NCI-H187 treated with DMSO at 0.1 percent for 48 hours (cell line): Measurements from ENCODE around the gene PPP1R37.
A peak's percentile ranks its signal among the peaks of the same experiment; 100 is the strongest.

Experiments used
- DNase-seq: peaks from one replicate; lab custom pipeline; 2025; lab: John Stamatoyannopoulos, UW

The PPP1R37 gene

DNA sequence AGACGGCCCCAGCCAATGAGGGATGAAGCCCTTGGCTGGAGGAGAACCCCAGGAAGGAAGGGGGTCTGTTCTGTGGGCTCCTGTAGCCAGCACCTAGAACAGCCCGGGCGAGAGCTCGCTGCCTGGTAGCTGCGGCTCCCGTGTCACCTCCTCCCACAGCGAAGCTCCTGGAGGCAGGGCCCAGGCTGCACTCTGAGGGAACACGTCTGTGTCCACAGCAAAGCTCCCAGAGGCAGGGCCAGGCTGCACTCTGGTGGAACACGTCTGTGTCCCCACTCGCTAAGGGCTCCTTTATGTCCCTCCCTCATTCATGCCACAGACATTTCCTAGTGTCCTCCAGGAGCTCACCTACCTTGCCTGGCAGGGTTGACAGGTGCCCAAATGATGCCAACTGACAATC lies 76.6 kb downstream of the PPP1R37 start:
- DNase-seq = no peak

DNA sequence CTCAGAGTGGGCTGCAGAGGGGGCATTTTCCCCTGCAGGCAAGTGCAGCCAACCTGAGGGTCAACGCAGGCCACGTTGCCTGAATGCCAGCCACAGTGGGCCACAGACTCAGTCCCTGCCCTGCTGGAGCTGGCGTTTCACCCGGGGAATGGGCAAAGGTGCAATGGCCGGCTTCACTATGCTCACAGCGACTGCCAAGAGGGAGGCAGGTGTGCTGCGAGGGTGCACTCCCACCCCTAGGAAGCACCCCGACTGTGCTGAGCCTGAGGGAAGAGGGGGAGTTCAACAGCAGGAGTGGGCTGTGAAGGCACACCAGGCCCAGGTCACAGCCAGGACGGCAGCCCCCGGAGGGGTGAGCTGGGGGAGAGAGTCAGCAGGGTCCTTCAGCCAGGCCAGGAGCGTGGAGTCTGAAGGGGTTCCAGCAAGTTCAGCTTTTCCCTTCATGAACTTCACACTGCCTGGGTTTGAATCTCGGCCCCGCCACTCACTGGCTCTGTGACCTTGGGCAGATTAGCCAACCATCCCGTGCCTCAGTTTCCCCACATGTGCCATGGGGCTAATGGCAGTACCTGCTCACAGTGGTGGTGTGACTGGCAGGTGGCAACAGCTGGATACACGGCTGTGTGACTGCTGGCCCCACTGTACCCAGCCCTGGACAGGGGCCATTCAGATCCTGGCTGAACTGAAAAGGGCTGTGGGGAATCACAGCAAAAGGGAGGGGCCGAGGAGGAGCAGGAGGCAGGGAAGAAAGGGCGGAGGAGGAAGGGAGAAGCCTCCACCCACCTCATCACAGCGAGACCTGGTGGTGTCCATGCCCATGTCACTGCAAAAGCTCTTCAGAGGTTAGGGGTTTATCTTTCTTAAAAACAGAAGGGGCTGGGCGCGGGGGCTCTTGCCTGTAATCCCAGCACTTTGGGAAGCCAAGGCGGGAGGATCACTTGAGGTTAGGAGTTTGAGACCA lies 77.4 kb downstream of the PPP1R37 start:
- DNase-seq = no peak

- DNase-seq = no peak
These were observed 78.2 kb downstream of the PPP1R37 start for GRCh38 chr19:45171211-45171623.

GRCh38 chr19:45172173-45172572 lies 79.2 kb downstream of the PPP1R37 start:
- no peak for DNase-seq

GRCh38 chr19:45172611-45173208 lies 79.7 kb downstream of the PPP1R37 start:
- DNase-seq = no peak

DNA sequence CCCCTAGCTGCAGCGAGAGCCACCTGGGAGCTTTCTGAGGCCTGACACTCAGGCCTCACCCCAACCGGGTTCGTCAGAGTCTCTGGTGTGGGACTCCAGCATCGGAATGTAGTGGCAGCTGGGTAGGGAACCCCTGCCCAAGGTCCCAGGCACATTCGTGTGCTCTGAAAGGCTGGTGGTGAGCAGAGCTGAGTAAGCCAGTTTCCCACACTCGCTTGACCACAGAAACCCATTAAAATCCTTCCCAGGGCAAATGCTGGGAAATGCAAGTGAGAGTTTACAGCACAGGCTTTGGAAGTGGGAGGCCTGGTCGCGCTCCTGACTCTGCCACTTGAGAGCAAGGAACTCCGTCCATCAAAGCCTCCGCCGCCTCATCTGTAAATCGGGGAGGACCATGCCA lies 80.8 kb downstream of the PPP1R37 start:
- DNase-seq = no peak

DNA sequence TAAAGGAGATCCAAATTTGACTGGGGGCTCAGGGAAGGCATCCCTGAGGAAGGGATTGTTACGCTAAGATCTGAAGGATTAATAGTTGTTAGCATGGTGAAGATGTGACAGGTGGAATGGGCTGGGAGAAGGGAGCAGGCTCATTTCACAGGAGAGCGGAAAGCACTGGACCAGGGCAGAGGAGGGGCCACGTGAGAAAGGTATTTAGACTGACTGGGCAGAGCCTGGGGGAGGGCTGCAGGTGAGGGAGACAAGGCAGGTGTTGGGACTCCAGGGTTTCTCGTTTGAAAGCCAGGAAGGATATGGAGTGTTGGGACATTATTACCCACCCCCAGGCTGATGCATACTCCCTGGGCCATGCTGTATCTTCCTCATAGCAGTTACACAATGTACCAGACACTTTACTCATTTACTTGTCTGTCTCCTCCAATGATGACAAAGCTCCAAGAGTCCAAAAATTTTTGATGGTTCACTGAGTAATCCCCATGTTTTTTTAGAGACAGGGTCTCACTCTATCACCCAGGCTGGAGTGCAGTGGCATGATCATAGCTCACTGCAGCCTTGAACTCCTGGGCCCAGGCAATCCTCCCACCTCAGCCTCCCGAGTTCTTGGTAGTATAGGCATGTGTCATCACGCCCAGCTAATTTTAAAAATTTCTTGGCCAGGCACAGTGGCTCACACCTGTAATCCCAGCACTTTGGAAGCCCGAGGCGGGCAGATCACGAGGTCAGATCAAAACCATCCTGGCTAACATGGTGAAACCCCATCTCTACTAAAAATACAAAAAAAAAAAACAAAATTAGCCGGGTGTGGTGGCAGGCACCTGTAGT lies 82.8 kb downstream of the PPP1R37 start:
- peak; percentile 36 for DNase-seq

DNA sequence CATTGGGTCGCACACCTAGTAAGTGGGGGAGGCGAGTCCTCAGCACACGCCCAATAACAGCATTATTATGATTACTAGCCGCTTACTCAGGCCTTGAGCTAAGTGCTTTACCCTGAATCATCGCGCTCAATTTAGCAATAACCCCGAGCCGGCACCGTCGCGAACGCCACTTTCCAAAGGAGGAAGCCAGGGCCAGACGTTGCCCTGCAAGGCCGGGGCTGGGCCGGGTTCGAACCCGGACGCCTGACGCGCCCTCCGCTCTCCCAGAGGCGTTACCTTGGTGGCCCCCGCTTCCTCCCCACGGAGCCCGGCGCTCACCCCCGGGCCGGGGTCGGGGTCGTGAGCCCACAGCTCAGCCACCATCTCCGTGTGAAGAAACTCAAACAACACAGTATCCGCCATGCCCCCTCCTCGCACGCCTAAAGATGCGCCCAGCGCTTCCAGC lies 84.9 kb downstream of the PPP1R37 start, which contains the start of gene TRAPPC6A:
Gene TRAPPC6A (minus strand): TSS at position 421 of the 445 bp plus-strand sequence. CDS start 19 bp downstream, at position 402.
- no peak for DNase-seq

- peak; percentile 100 for DNase-seq
These were observed 85.5 kb downstream of the PPP1R37 start, which contains the start of gene BLOC1S3 for GRCh38 chr19:45178262-45179071. Gene BLOC1S3, plus strand, starts transcription at chr19:45178784. Its CDS starts 513 bp downstream, at chr19:45179297.

DNA sequence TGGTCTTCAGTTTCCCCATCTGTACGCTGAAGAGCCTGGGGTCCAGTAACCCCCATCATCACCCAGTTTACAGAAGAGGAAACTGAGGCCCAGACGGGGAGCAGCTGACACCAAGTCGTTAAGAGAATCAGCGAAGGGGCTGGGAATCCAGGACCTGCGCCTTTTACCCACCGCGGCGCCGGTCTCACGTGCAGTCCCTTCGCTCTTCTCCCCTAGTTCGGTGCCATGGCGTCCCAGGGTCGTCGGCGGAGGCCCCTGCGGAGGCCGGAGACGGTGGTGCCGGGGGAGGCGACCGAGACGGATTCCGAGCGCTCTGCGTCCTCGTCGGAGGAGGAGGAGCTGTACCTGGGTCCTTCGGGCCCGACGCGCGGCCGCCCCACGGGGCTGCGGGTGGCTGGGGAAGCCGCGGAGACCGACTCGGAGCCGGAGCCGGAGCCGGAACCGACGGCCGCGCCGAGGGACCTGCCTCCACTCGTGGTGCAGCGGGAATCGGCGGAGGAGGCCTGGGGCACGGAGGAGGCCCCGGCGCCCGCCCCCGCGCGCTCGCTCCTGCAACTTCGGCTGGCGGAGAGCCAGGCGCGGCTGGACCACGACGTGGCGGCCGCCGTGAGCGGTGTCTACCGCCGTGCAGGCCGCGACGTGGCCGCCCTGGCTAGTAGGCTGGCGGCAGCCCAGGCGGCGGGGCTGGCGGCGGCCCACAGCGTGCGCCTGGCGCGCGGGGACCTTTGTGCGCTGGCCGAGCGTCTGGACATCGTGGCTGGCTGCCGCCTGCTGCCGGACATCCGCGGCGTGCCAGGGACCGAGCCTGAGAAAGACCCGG lies 86.3 kb downstream of the PPP1R37 start:
- no peak for DNase-seq

DNA sequence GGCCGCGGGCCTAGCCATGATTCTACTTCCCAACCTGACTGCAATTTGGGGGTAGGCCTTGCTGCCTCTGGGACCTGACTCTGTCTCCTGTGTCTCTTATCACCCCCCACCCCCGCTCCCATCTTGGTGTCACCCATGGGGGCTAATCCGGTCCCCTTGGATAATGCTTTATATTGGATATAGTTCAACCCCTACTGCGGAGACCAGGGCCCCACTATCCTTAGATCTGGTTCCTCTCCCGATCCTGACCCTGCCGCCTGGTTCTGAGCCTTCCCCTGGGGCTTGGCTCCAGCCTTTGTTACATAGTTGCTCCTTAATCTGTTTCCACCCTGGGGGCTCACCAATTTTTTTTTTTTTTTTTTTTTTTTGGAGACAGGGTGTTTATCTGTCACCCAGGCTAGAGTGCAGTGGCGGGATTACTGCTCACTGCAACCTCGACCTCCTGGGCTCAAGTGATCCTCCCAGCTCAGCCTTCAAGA lies 87.0 kb downstream of the PPP1R37 start:
- DNase-seq = no peak

- DNase-seq = no peak
These were observed 88.0 kb downstream of the PPP1R37 start for GRCh38 chr19:45180936-45181335.

DNA sequence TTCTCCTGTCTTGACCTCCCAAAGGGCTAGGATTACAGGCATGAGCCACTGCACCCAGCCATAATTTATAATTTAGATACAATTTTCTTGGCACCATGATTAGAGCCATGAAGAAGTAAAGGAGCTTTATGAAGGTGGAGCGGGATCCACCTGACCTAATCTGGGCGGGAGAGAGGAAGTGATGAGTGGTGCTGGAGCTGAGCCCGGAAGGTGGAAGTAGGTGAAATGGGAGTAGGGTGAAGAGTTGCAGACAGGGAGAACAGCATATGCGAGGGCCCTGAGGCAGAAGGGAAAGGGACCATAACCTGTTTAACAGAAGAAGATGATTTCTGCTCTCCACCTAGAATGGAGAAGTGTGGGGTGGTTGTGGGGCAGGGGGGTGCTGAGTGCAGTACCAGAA lies 89.8 kb downstream of the PPP1R37 start:
- no peak for DNase-seq

- no peak for DNase-seq
These were observed 91.1 kb downstream of the PPP1R37 start for GRCh38 chr19:45184115-45184514.

DNA sequence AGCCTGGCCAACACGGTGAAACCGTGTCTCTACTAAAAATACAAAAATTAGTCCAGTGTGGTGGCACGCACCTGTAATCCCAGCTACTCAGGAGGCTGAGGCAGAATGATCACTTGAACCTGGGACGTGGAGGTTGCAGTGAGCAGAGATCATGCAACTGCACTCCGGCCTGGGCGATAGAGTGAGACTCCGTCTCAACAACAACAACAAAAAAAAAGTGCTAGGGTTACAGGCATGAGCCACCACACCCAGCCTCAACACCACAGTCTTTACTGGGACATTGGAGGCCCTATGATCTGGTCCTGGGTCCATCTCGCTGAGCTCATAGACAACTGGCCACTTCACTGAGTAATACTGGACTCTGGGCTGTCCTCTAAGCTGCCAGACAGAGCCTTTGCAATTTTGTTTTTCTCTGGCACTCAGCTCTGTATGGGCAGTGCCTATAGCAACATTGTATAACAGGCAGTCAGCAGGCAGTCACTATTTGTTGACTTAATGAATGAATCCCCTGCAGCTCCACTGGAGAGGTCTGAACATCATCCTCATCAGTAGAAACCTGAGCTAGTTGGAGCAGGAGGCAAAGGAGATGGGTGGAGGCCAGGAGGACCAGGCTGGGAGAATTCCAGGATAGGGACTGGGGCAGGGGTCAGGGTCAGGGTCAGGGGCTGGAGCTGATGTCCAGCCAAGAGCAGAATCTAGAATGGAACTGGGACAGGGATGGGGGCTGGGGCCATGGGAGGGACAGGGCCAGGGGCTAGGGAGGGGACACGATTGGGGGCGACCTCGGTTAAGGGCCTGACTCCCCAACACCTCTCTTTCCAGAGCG lies 93.7 kb downstream of the PPP1R37 start:
- DNase-seq = no peak

DNA sequence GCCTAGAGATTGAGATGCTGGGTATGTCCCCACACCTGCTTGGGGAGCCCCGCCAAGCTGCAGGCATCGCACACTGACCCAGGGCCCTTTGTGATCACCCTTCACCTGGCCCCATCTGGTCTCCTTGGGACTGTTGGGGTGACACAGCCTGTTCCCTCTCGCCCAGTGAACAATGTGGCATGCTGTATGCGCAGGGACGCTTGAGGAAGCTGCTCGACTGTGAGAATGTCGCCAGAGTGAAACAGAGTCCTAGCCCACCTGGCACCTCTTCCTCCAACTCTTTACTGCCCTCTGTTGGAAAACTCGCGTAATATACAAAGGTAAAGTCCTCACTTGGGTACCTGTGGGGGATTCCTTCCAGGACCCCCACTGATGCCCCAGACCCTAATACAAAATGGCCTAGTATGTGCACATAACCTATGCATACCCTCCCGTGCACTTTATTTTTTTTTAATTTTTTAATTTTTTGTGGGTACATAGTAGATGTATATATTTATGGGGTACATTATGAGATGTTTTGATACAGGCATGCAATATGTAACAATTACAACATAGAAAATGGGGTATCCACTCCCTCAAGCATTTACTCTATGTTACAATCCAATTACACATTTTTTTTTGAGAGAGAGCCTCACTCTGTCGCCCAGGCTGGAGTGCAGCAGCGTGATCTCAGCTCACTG lies 94.6 kb downstream of the PPP1R37 start:
- DNase-seq = no peak

GRCh38 chr19:45189971-45190370 lies 97.0 kb downstream of the PPP1R37 start:
- DNase-seq = no peak

- no peak for DNase-seq
These were observed 98.4 kb downstream of the PPP1R37 start for GRCh38 chr19:45191375-45191774.

GRCh38 chr19:45195764-45196163 lies 102.8 kb downstream of the PPP1R37 start:
- DNase-seq = no peak
